ENCODE measurements around the gene AFAP1L2.

DNA sequence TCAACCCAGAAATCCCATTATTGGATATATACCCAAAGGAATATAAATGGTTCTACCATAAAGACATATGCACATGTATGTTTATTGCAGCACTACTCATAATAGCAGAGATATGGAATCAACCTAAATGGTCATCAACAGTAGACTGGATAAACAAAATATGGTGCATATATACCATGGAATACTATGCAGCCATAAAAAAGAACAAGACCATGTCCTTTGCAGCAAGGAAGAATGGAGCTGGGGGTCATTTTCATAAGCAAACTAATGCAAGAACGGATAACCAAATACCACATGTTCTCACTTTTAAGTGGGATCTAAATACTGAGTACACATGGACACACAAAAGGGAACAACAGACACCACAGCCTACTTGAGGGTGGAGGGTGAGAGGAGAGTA lies 2.2 kb upstream of the AFAP1L2 start:
- TF ChIP-seq CTCF (IDR thresholded peaks at IDR 0.05; ENCODE audit: low read depth, low read length, poor library complexity, severe bottlenecking) (no peak), EZH2phosphoT487 (IDR thresholded peaks at IDR 0.05; ENCODE audit: borderline replicate concordance, low read length) (no peak)
